ENCODE results near the gene TMEM179.

The TMEM179 gene

GRCh38 chr14:104567141-104567956, 37.2 kb downstream of the TMEM179 start:
- DNase-seq = no peak

DNA sequence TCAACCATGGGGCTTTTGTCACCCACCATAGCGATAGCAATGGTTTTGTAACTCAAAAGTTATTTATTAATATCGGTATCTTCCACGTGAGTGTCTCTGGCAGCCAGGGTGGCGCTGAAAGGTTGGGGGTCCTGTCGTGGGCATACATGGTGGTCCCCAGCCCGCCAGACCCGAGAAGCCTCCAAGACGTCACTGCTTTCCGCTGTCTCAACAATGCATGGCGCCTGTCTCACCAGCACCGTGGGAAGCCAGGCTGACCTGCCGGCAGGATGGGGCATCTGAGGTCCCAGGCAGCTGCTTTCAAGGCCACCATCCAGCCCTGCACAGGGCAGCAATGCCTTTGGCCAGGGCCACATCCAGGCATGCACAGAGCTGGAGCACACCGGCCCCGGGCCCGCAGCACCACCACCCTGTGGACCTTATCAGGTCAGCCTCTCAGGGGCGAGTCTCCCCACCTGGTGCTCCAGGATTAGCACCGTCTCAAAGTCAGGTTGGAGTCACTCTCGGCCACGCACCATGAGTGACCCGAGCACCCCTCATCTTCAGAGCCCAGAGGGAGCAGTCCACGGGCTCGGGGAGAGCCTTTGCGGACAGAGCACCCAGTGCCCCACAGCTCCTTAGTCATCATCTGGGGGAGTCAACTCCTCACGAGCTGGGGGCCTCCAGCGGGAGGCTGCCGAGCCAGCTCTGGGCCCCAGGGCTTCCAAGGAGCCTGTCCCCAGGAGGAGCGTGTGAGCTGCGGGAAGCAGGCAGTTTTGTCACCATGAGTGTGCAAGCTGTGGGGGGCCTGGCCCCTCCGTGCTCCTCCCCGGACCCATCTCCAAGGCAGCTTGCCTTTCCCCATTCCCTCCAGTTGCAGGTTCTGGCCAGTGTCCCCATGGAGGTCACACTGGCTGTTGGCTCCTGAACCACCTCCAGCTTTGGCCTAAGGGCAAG, 39.6 kb downstream of the TMEM179 start:
- DNase-seq = no peak

- peak; percentile 91 for DNase-seq
Observed at GRCh38 chr14:104563742-104564615, 40.6 kb downstream of the TMEM179 start.

- peak; percentile 21 for DNase-seq
Observed at GRCh38 chr14:104563191-104563741, 41.3 kb downstream of the TMEM179 start.

- DNase-seq = no peak
Observed at GRCh38 chr14:104562606-104563005, 42.0 kb downstream of the TMEM179 start.

GRCh38 chr14:104561632-104562495, 42.7 kb downstream of the TMEM179 start:
- DNase-seq = peak; percentile 22

- DNase-seq = no peak
Observed at GRCh38 chr14:104561124-104561557, 43.4 kb downstream of the TMEM179 start.

DNA sequence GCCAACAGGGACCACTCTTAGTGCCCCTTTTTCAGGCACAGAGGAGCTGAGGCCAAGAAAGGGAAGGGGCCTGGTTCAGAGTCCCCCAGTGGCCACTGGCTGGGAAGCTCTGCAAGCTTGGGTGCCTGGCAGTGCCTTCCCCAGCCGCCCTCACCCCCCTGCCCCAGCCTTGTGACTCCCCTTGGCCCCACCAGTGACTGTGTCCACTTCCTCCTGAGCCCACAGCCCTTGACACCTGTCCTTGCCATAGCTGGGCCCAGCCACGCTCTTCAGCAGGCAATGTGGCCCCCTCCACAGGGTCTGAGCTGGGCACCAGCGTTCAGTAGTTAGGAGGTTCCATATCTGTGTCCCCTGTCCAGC, 44.0 kb downstream of the TMEM179 start:
- DNase-seq = no peak

GRCh38 chr14:104559804-104560585, 44.6 kb downstream of the TMEM179 start:
- DNase-seq = peak; percentile 48

- DNase-seq = no peak
Observed at GRCh38 chr14:104559028-104559803, 45.4 kb downstream of the TMEM179 start.

DNA sequence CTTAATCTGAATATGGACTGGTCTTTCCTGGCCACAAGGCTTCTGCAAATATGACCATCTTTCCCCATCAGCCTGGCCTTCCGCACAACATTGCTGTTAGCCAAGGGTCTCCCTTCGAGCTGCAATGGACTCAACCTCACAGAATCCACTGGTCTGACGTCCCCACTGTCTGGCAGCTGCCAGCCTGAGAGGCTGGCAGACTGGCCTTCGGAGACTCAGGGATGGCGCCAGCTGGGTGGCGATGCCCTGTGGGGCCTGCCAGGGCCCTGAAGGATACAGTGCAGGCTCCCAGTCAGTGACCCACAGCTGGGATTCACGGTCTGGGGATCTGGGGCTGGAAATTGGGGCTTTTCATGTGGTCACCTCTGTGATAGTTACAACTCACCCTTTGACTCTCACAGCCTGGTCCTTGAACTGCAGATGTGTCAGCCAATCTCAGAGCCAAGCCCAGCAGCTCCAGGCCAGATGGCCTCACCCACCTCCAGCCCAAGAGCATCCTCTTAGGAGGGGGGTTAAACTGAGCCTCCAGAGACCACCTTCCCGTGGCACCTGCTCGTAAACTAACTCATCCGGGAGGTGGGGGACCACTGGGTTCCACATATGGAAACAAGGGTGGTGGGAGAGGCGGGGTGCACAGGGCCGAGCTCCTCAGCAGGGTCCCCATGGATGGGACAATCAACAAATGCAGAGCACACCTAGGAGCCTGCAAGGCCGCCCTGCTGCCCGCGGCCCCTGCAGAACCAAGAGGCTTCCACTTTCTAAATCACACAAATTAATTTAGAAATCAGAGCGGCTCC, 46.1 kb downstream of the TMEM179 start:
- DNase-seq = no peak

GRCh38 chr14:104557766-104558165, 46.8 kb downstream of the TMEM179 start:
- no peak for DNase-seq

GRCh38 chr14:104557086-104557485, 47.5 kb downstream of the TMEM179 start:
- no peak for DNase-seq

DNA sequence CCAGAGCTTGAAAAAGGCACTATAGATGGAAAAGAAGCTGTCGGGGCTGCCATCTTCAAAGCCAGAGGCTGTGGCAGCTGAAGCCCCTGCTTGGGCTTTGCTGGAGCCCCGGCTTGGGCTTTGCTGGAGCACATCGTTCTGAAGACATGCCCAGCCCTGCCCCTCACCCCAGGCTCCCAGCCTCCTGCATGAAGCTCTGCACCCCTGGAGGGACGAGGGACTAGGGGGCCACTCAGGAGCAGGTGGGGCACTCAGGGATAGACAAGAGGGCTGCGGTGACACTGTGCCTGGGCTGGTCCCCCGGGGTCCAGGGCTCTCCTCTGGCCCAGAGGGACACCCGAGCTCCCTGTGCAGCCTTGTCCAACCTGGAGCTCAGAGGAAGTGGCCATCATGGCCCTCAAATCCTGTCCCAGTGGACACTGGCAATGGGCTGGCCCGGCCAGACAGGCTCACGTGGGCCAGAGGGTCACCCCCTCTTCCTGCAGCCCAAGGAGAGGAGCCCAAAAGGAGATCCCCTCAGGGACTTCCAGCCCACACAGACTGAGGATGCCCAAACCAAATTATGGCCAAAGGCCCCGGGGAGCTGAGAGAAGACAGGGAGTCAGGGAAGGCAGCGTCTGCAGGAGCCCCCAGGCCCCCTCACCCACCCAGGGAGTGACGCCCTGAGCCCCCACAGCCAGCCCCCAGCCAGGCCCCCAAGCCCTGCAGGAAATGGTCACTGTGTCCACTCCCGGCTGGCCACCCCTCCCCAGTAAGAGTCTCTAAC, 48.1 kb downstream of the TMEM179 start:
- DNase-seq = no peak

GRCh38 chr14:104555430-104556255, 48.9 kb downstream of the TMEM179 start:
- DNase-seq = peak; percentile 69

GRCh38 chr14:104554608-104555429, 49.8 kb downstream of the TMEM179 start:
- peak; percentile 82 for DNase-seq
